ENCODE results near the gene DKK3. TPM values are rescaled to one million over a fixed set of nuclear protein-coding genes. Genes with fewer than 3 reads are reported as not detected.

Gene DKK3
- total RNA-seq, 1 experiment from 2014 or later, result 156 TPM

GRCh38 chr11:11913395-11913794, 95.0 kb downstream of the DKK3 start:
- ChIA-PET POLR2A (interaction anchor here (0.6 kb wide), 1 partner anchor 61 kb away, joined by 12 read pairs; no protein-coding TSS in a partner anchor), CTCF (no interaction called here)
- H3K27me3 ChIP-seq (replicated peaks; ENCODE audit: control insufficient read depth, insufficient read depth, low read length), result no peaks in the 10 kb centered on the region
- Mint-ChIP-seq H3K27me3 (ENCODE audit: insufficient read depth, unreplicated experiment) (no peaks in the 10 kb centered on the region), H3K4me3 (ENCODE audit: unreplicated experiment) (no peak overlapping the region), H3K36me3 (ENCODE audit: insufficient read depth, unreplicated experiment) (peaks cover 38% of the 10 kb centered on the region), H3K9me3 (ENCODE audit: unreplicated experiment) (no peaks in the 10 kb centered on the region), H3K4me1 (ENCODE audit: low read depth, unreplicated experiment) (no peaks in the 10 kb centered on the region), H3K27ac (ENCODE audit: unreplicated experiment) (no peak overlapping the region)
- intact Hi-C loops (cut with micrococcal nuclease; ENCODE audit: unreplicated experiment), result no loop called here
- DNase-seq, result no peak
- BruUV-seq (replicated peaks), result no TSS peak
- H3K9me3 ChIP-seq, result no peaks in the 10 kb centered on the region
- 0 out of 2 replicates have a peak, but pooled peaks cover 1% of the 10 kb centered on the region for H3K36me3 ChIP-seq (ENCODE audit: control insufficient read depth, insufficient read depth, low read length)
- TF ChIP-seq CTCF (IDR thresholded peaks at IDR 0.05; ENCODE audit: insufficient read depth in 1 of 2, low read depth in 1 of 2, low read length in 1 of 2, severe bottlenecking in 1 of 2, unreplicated experiment in 1 of 2), result no peak
- H3K4me3 ChIP-seq (ENCODE audit: low read depth, low read length), result no peak overlapping the region
- no peaks in the 10 kb centered on the region for H3K4me1 ChIP-seq

Other genes starting within 250 kb of the DKK3 start
- gene USP47, start 166.7 kb downstream of the DKK3 start, total RNA-seq (2022), result 50.4 and 52.8 TPM in 2 replicates
- 247 and 272 TPM in 2 replicates for gene MICAL2, start 102.0 kb upstream of the DKK3 start, total RNA-seq (2022)